Aorta (tissue), 5 donors: Measurements from ENCODE around the gene LAMB3. TPM values are rescaled to one million over a fixed set of nuclear protein-coding genes. Genes with fewer than 3 reads are reported as not detected.

Source experiments
- ATAC-seq: fragments of 200-7000 bp; cut with Tn5 transposase; one replicate; pipeline ENCODE4 v1.9.1; 2022; ENCODE audit warnings: moderate library complexity; ENCODE audit not compliant: low FRiP score
- DNase-seq, 2 donors: peaks; one replicate each; pipeline ENCODE4 v3.0.0-alpha.2; 2020
- H3K27ac ChIP-seq, 2 donors: one replicate each; pipeline ENCODE4 v1.5.1; 2013; ENCODE audit warnings: low read length in 2 of 2, mild to moderate bottlenecking in 2 of 2, moderate library complexity in 2 of 2, control low read depth in 1 of 2, inconsistent platforms in 1 of 2, low read depth in 1 of 2
- H3K27me3 ChIP-seq, 2 donors: one replicate each; pipeline ENCODE4 v1.6.1; 2013; ENCODE audit warnings: control low read depth in 1 of 2, low read length in 1 of 2, mild to moderate bottlenecking in 1 of 2, moderate library complexity in 1 of 2; ENCODE audit not compliant: insufficient read depth in 2 of 2, control insufficient read depth in 1 of 2
- H3K36me3 ChIP-seq, 2 donors: one replicate each; pipeline ENCODE4 v1.6.1; 2013; ENCODE audit warnings: control low read depth in 1 of 2, low read length in 1 of 2, mild to moderate bottlenecking in 1 of 2; ENCODE audit not compliant: insufficient read depth in 2 of 2, control insufficient read depth in 1 of 2
- H3K4me1 ChIP-seq, 2 donors: one replicate each; pipeline ENCODE4 v1.6.1; 2013; ENCODE audit warnings: low read length in 2 of 2, control low read depth in 1 of 2, mild to moderate bottlenecking in 1 of 2, moderate library complexity in 1 of 2; ENCODE audit not compliant: insufficient read depth in 2 of 2, control insufficient read depth in 1 of 2
- H3K4me3 ChIP-seq, 2 donors: one replicate each; pipeline ENCODE4 v1.5.1; 2013; ENCODE audit warnings: low read length in 2 of 2, control low read depth in 1 of 2, mild to moderate bottlenecking in 1 of 2
- H3K9me3 ChIP-seq: one replicate; pipeline ENCODE4 v1.6.1; 2013; ENCODE audit warnings: mild to moderate bottlenecking, low read length; ENCODE audit not compliant: control insufficient read depth
- WGBS, 2 donors: extraction: QIAGEN DNeasy Blood & Tissue Kit; methylation state at CpG; one replicate each; pipeline ENCODE4 v1.1.7; 2013; 5-methylcytosine and 5-hydroxymethylcytosine counted together
- intact Hi-C, 2 donors: fragments of 100-400 bp; cut with DNase I; formaldehyde crosslinking; loops; one replicate each; pipeline versions ENCODE4 v1.14.2 to v1.15.0; 2022
- polyA plus RNA-seq, 2 donors: library from polyadenylated mRNA; stranded (reverse); fragments of 200-250 nt; gene quantifications; one replicate each; pipeline ENCODE4 v1.2.3, GENCODE V29; 2013
- total RNA-seq, 2 donors: library from RNA; stranded (reverse); fragmentation: NEBNext Ultra II Directional; extraction: Animal tissue kit (Norgen Biotek cat#: 25700); gene quantifications; one replicate each; pipeline ENCODE4 v1.2.1, GENCODE V29; 2021
- donor health status: healthy with polysubstance abuse.
- donor health status: Bipolar disorder and iron deficiency.
- donor health status: DM: no; HTN: no; CAD: no.
- donor health status: DM: no; HTN: no; CAD: no.
- donor health status: DM: yes; HTN: yes; CAD: no.

The LAMB3 gene
- total and polyA plus RNA-seq, 4 donors = 0.84 to 5.4 (median 4.6) TPM

GRCh38 chr1:209646558-209646957, 5.7 kb downstream of the LAMB3 start:
- ATAC-seq (no peak), DNase-seq (no peak)
- H3K4me1 ChIP-seq = peaks cover 0 to 4% of the 10 kb centered on the region in 2 donors
- no peak overlapping the region for H3K27ac ChIP-seq
- intact Hi-C loops = no loop called here
- no peak overlapping the region for H3K4me3 ChIP-seq
- no peaks in the 10 kb centered on the region for H3K27me3 ChIP-seq
- WGBS, 2 donors = 92 to 95% methylated on average over 5 of the region's 5 CpGs
- H3K36me3 ChIP-seq = no peaks in the 10 kb centered on the region
- no peaks in the 10 kb centered on the region for H3K9me3 ChIP-seq

GRCh38 chr1:209645574-209646452, 6.4 kb downstream of the LAMB3 start:
- Histone ChIP-seq H3K4me1 (peaks cover 0 to 4% of the 10 kb centered on the region in 2 donors), H3K27me3 (no peaks in the 10 kb centered on the region), H3K4me3 (no peak overlapping the region), H3K27ac (no peak overlapping the region), H3K36me3 (no peaks in the 10 kb centered on the region), H3K9me3 (no peaks in the 10 kb centered on the region)
- DNase-seq (no peak), ATAC-seq (no peak)
- intact Hi-C loops = no loop called here
- 87 to 89% methylated on average over 16 of the region's 16 CpGs for WGBS, 2 donors

GRCh38 chr1:209643285-209644020, 8.8 kb downstream of the LAMB3 start:
- Histone ChIP-seq H3K4me3 (no peak overlapping the region), H3K27me3 (no peaks in the 10 kb centered on the region)

GRCh38 chr1:209642816-209643215, 9.4 kb downstream of the LAMB3 start:
- no peaks in the 10 kb centered on the region for H3K27me3 ChIP-seq
- H3K4me1 ChIP-seq = peaks cover 0 to 4% of the 10 kb centered on the region in 2 donors
- no peak for ATAC-seq

More at GRCh38 chr1:209643285-209644020, 8.8 kb downstream of the LAMB3 start:
- DNase-seq (peak in 1 of 2 donors; percentile 72), ATAC-seq (peak; percentile 66)
- WGBS, 2 donors = 0 to 2% methylated on average over 2 of the region's 2 CpGs
- Histone ChIP-seq H3K36me3 (no peaks in the 10 kb centered on the region), H3K4me1 (peaks cover 0 to 4% of the 10 kb centered on the region in 2 donors), H3K27ac (peak overlapping the region in 1 of 2 donors; percentile 45), H3K9me3 (no peaks in the 10 kb centered on the region)
- intact Hi-C loops = no loop called here

GRCh38 chr1:209641832-209642172, 10.4 kb downstream of the LAMB3 start:
- H3K36me3 ChIP-seq = no peaks in the 10 kb centered on the region
- 0 to 6% methylated on average over 5 of the region's 5 CpGs for WGBS, 2 donors
- peaks cover 0 to 4% of the 10 kb centered on the region in 2 donors for H3K4me1 ChIP-seq
- no peaks in the 10 kb centered on the region for H3K9me3 ChIP-seq
- DNase-seq = peak; percentile 83 to 89
- peak; percentile 86 for ATAC-seq
- H3K4me3 ChIP-seq = no peak overlapping the region
- peak overlapping the region in 1 of 2 donors; percentile 70 for H3K27ac ChIP-seq
- intact Hi-C loops = no loop called here
- H3K27me3 ChIP-seq = no peaks in the 10 kb centered on the region

More at GRCh38 chr1:209642816-209643215, 9.4 kb downstream of the LAMB3 start:
- Histone ChIP-seq H3K9me3 (no peaks in the 10 kb centered on the region), H3K27ac (peak overlapping the region in 1 of 2 donors; percentile 15), H3K4me3 (no peak overlapping the region), H3K36me3 (no peaks in the 10 kb centered on the region)
- WGBS, 2 donors = 10 to 41% methylated on average over 3 of the region's 3 CpGs
- intact Hi-C loops = no loop called here
- no peak for DNase-seq

- ATAC-seq (no peak), DNase-seq (no peak)
- Histone ChIP-seq H3K9me3 (no peaks in the 10 kb centered on the region), H3K27ac (no peak overlapping the region), H3K27me3 (no peaks in the 10 kb centered on the region), H3K4me3 (no peak overlapping the region), H3K4me1 (no peaks in the 10 kb centered on the region), H3K36me3 (no peaks in the 10 kb centered on the region)
- WGBS, 2 donors = 92 to 94% methylated on average over 5 of the region's 5 CpGs
- intact Hi-C loops = no loop called here
These were observed 16.4 kb downstream of the LAMB3 start for GRCh38 chr1:209635850-209636249.

GRCh38 chr1:209634005-209634737, 18.1 kb downstream of the LAMB3 start:
- no peak for ATAC-seq
- no peaks in the 10 kb centered on the region for H3K36me3 ChIP-seq
- no peak for DNase-seq
- WGBS, 2 donors = 91% methylated on average over 20 of the region's 20 CpGs
- no peak overlapping the region for H3K4me3 ChIP-seq
- H3K9me3 ChIP-seq = no peaks in the 10 kb centered on the region
- H3K27ac ChIP-seq = no peak overlapping the region
- no peaks in the 10 kb centered on the region for H3K4me1 ChIP-seq
- intact Hi-C loops = no loop called here
- no peaks in the 10 kb centered on the region for H3K27me3 ChIP-seq

GRCh38 chr1:209633335-209633997, 18.8 kb downstream of the LAMB3 start:
- no peak for ATAC-seq
- intact Hi-C loops = no loop called here
- no peak overlapping the region for H3K4me3 ChIP-seq
- H3K9me3 ChIP-seq = no peaks in the 10 kb centered on the region
- WGBS, 2 donors = 94 to 96% methylated on average over 6 of the region's 6 CpGs
- no peak for DNase-seq
- H3K36me3 ChIP-seq = no peaks in the 10 kb centered on the region
- no peaks in the 10 kb centered on the region for H3K27me3 ChIP-seq
- H3K4me1 ChIP-seq = no peaks in the 10 kb centered on the region
- no peak overlapping the region for H3K27ac ChIP-seq
